ENCODE data around the gene TUBGCP3.
"Not testable (repeated sequence)": the region's sequence is repeated elsewhere in the genome, so short reads cannot be mapped to it uniquely, and the experiment has no call there.

Gene TUBGCP3, protein sequence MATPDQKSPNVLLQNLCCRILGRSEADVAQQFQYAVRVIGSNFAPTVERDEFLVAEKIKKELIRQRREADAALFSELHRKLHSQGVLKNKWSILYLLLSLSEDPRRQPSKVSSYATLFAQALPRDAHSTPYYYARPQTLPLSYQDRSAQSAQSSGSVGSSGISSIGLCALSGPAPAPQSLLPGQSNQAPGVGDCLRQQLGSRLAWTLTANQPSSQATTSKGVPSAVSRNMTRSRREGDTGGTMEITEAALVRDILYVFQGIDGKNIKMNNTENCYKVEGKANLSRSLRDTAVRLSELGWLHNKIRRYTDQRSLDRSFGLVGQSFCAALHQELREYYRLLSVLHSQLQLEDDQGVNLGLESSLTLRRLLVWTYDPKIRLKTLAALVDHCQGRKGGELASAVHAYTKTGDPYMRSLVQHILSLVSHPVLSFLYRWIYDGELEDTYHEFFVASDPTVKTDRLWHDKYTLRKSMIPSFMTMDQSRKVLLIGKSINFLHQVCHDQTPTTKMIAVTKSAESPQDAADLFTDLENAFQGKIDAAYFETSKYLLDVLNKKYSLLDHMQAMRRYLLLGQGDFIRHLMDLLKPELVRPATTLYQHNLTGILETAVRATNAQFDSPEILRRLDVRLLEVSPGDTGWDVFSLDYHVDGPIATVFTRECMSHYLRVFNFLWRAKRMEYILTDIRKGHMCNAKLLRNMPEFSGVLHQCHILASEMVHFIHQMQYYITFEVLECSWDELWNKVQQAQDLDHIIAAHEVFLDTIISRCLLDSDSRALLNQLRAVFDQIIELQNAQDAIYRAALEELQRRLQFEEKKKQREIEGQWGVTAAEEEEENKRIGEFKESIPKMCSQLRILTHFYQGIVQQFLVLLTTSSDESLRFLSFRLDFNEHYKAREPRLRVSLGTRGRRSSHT

DNA sequence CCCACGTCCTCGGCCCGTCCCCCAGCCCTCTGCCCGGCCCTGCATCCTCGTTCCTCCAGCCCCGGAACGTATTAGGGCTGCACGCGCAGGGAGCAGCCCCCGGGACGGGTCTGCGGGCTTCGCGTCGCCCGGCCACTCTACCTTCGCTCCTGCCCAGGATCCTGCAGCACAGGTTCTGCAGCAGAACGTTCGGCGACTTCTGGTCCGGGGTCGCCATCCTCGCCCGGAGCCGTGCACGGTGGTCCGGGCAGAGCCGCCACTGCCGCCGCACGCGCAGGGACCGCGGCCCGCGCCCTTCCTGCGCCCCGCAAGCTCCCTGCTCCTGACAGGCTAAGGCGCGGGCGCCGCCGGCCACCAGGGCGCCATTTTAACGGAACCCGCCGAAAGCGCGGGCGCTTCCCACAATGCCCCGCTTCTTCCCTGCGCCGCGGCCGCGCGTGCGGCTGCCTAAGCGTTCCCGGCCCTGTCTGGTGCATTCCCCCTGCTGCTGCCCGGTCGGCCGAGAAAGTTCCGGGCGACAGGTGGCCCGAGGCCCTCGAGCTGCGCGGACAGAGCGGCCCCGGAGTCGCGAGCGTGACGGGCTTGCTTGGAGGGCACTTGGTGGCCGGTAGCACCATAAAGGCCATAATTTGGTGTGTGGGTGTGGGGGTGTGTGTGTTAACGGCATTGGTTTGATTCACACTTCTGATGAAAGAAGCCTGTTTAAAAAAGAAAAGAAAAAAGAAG, at the start of gene TUBGCP3:
Gene TUBGCP3 (minus strand): TSS at position 390 of the 726 bp plus-strand sequence. CDS start 173 bp downstream, at position 217.
- H3K79me2 ChIP-seq (ENCODE audit: control insufficient read depth, insufficient read depth, low read length, unreplicated experiment), result peaks cover 38% of the 10 kb centered on the region

DNA sequence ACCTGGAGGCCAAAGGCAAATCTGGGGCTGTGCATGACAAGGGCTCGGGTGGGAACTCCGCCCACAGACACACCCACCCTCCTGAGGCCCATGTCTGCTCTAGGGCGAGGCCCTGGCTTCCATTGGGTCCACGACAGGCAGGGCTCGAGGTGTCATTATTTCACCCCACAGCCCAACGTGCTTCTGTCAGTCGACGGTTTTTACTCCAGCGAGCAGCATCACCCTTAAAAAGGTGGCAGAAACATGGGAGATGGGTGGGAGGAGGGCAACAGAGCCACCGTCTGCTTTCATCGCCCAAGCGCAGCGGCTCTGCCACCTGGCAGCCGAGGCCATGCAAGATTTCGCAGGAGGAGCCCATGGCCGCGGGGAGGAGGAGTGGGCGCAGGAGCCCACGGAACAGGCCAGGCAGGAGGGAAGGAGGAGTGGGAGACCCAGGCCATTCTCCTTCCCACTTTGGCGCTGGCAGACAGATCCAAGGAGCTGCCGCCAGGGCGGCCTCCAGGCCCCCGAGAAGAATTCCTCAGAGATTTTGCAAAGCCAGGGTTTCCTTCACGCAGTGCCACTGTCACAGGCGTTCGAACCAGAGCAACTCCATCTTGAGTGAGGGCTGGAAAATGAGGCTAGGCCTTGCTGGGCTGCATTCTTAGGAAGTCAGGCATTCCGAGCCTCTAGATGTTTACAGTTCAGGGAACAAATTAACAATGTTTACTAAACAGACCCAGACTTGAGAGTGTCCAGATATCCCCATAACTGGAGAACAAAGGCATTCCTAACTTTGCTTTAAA, 49.3 kb upstream of the TUBGCP3 start:
- no peaks in the 10 kb centered on the region for H3K4me1 ChIP-seq (ENCODE audit: control insufficient read depth, insufficient read depth, low read length, unreplicated experiment)

More for the DNA sequence above, at the start of gene TUBGCP3:
- H3K36me3 ChIP-seq (ENCODE audit: insufficient read depth, low read length), result no peaks in the 10 kb centered on the region
- peaks cover 9% of the 10 kb centered on the region for H3K4me1 ChIP-seq (ENCODE audit: control insufficient read depth, insufficient read depth, low read length, unreplicated experiment)
- H3K27me3 ChIP-seq (ENCODE audit: insufficient read depth, low read length), result no peaks in the 10 kb centered on the region
- H3K4me3 ChIP-seq (ENCODE audit: low read depth, low read length), result peak within 1 kb of the TSS; percentile 84
- peak within 1 kb of the TSS; percentile 83 for H2AFZ ChIP-seq (ENCODE audit: low read length, unreplicated experiment)
- peak within 1 kb of the TSS; percentile 85 for H3K27ac ChIP-seq (ENCODE audit: low read depth, low read length)

DNA sequence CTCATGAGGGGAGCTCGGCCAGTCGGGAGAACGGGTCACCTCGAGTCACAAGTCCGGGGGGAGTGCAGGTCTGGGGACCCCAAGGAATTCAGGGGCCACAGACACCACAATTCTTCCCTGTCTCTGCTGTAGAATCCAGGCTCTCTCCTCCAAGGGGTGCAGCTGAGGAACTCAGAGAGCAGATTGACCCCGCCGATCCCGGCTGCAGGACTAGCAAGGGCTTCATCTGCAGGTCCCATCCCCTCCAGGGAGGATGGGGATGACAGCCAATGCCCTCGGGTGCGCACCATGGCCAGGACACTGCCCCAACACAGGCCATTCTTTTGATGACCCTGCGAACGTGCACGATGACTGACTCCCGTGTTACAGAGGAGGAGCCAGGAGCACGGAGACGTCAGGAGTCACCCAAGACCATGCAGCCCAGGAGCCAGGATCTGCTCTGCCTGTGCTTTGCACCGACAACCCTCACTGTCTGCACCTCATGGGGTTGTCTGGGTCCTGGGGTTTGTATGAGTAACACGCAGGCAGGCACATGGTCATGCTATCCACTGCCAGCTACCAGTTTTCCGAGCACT, 48.5 kb upstream of the TUBGCP3 start:
- no peak overlapping the region for H3K4me3 ChIP-seq (ENCODE audit: low read depth, low read length)
- H3K79me2 ChIP-seq (ENCODE audit: control insufficient read depth, insufficient read depth, low read length, unreplicated experiment), result no peaks in the 10 kb centered on the region
- no peak overlapping the region for H2AFZ ChIP-seq (ENCODE audit: low read length, unreplicated experiment)
- H3K4me1 ChIP-seq (ENCODE audit: control insufficient read depth, insufficient read depth, low read length, unreplicated experiment), result no peaks in the 10 kb centered on the region
- H3K27me3 ChIP-seq (ENCODE audit: insufficient read depth, low read length), result peaks cover 68% of the 10 kb centered on the region
- H3K36me3 ChIP-seq (ENCODE audit: insufficient read depth, low read length), result no peaks in the 10 kb centered on the region
- no peak overlapping the region for H3K27ac ChIP-seq (ENCODE audit: low read depth, low read length)

More for the DNA sequence above, 49.3 kb upstream of the TUBGCP3 start:
- no peak overlapping the region for H2AFZ ChIP-seq (ENCODE audit: low read length, unreplicated experiment)
- peaks cover 66% of the 10 kb centered on the region for H3K27me3 ChIP-seq (ENCODE audit: insufficient read depth, low read length)
- H3K79me2 ChIP-seq (ENCODE audit: control insufficient read depth, insufficient read depth, low read length, unreplicated experiment), result no peaks in the 10 kb centered on the region
- no peak overlapping the region for H3K4me3 ChIP-seq (ENCODE audit: low read depth, low read length)
- H3K27ac ChIP-seq (ENCODE audit: low read depth, low read length), result no peak overlapping the region
- no peaks in the 10 kb centered on the region for H3K36me3 ChIP-seq (ENCODE audit: insufficient read depth, low read length)

DNA sequence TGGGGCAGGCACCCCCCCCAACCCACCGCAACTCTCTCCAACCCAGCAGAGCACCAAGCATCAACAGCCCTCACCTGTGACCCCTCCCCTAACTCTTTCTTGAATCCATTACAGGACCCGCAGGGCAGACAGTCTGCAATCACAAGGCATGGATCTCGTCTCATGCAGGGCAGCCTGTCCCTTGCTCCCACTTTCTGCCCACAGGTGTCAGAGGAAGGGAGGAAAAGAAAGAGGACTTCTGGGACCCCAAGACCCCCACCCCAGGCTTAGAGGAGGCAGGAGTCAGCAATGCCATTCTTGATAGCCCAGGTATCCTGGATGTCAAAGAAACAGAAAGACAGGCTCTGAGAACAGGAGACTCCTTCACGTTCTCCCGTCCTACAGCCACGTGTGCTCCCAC, 47.4 kb upstream of the TUBGCP3 start:
- Histone ChIP-seq H3K36me3 (ENCODE audit: insufficient read depth, low read length) (no peaks in the 10 kb centered on the region), H3K4me1 (ENCODE audit: control insufficient read depth, insufficient read depth, low read length, unreplicated experiment) (no peaks in the 10 kb centered on the region), H3K27ac (ENCODE audit: low read depth, low read length) (no peak overlapping the region), H3K4me3 (ENCODE audit: low read depth, low read length) (no peak overlapping the region), H3K79me2 (ENCODE audit: control insufficient read depth, insufficient read depth, low read length, unreplicated experiment) (no peaks in the 10 kb centered on the region), H3K27me3 (ENCODE audit: insufficient read depth, low read length) (peaks cover 67% of the 10 kb centered on the region), H2AFZ (ENCODE audit: low read length, unreplicated experiment) (no peak overlapping the region)

DNA sequence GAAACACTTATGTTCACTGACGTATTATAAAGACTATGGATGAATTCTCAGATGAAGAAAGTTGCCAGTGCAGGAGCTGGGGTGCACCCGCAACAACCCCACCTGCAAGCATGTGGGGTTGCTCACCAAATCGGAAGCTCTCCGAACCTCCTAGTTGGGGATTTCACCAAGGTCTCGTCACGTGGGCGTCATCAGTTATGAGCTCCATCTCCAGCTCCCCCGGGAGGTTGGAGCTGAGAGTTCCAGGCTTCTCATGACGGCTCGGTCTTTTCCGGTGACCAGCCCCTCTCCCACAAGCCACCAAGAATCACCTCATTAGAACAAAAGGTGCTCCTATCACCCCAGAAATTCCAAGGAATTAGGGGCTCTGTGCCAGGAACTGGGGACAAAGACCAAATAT, 46.1 kb upstream of the TUBGCP3 start:
- Histone ChIP-seq H3K36me3 (ENCODE audit: insufficient read depth, low read length) (no peaks in the 10 kb centered on the region), H3K4me3 (ENCODE audit: low read depth, low read length) (no peak overlapping the region), H2AFZ (ENCODE audit: low read length, unreplicated experiment) (no peak overlapping the region), H3K27ac (ENCODE audit: low read depth, low read length) (no peak overlapping the region), H3K27me3 (ENCODE audit: insufficient read depth, low read length) (peaks cover 59% of the 10 kb centered on the region), H3K4me1 (ENCODE audit: control insufficient read depth, insufficient read depth, low read length, unreplicated experiment) (no peaks in the 10 kb centered on the region), H3K79me2 (ENCODE audit: control insufficient read depth, insufficient read depth, low read length, unreplicated experiment) (no peaks in the 10 kb centered on the region)

DNA sequence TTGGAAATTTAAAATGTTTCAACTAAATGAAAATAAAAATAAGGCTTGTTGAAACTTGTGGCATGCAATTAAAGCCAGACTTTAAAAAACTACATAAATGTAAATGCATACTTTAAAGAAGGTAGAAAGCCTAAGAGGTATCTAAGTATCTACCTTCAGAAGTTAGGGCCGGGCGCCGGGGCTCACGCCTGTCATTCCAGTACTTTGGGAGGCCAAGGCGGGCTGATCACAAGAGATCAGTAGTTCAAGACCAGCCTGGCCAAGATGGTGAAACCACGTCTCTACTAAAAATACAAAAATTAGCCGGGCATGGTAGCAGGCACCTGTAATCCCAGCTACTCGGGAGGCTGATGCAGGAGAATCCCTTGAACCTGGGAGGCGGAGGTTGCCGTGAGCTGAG, 42.3 kb upstream of the TUBGCP3 start:
- not testable (repeated sequence) for H2AFZ ChIP-seq (ENCODE audit: low read length, unreplicated experiment); H3K27ac ChIP-seq (ENCODE audit: low read depth, low read length)
- H3K27me3 ChIP-seq (ENCODE audit: insufficient read depth, low read length), result peaks cover 37% of the 10 kb centered on the region

DNA sequence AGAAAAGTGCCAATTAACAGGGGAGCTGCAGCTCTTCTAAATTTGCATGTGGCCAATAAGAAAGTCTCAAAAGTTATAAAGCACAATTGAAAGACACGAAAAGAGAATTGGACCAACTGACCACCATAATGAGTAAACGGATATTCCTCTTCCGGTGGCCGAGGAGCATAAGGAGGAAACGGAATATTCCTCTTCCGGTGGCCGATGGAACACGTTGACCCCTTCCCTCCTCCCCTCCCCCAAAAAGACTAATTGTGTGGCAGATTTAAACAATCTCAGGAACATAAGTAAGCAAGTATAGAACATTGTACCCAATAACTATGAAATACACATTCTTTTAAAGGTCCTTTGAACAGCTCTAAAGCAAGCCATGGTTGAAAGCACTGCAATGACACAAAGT, 41.2 kb upstream of the TUBGCP3 start:
- Histone ChIP-seq H3K4me3 (ENCODE audit: low read depth, low read length) (no peak overlapping the region), H3K36me3 (ENCODE audit: insufficient read depth, low read length) (no peaks in the 10 kb centered on the region), H2AFZ (ENCODE audit: low read length, unreplicated experiment) (no peak overlapping the region), H3K79me2 (ENCODE audit: control insufficient read depth, insufficient read depth, low read length, unreplicated experiment) (no peaks in the 10 kb centered on the region), H3K27ac (ENCODE audit: low read depth, low read length) (no peak overlapping the region), H3K4me1 (ENCODE audit: control insufficient read depth, insufficient read depth, low read length, unreplicated experiment) (no peaks in the 10 kb centered on the region), H3K27me3 (ENCODE audit: insufficient read depth, low read length) (peaks cover 32% of the 10 kb centered on the region)

More for the DNA sequence above, 42.3 kb upstream of the TUBGCP3 start:
- not testable (repeated sequence) for H3K36me3 ChIP-seq (ENCODE audit: insufficient read depth, low read length); H3K4me3 ChIP-seq (ENCODE audit: low read depth, low read length); H3K79me2 ChIP-seq (ENCODE audit: control insufficient read depth, insufficient read depth, low read length, unreplicated experiment); H3K4me1 ChIP-seq (ENCODE audit: control insufficient read depth, insufficient read depth, low read length, unreplicated experiment)

DNA sequence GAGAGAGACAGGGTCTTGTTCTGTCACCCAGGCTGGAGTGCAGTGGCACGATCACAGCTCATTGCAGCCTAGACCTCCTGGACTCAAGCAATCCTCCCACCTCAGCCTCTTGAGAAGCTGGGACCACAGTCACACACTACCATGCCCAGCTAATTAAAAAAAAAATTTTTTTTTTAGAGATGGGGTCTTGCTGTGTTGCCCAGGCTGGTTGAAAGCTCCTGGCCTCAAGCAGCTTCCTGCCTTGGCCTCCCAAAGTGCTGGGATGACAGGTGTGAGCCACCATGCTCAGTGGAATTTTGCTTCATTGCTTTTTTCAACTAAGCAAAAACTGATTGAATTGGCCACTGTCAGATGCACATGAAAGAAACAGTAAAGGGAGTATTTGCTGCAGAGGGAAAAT, 39.7 kb upstream of the TUBGCP3 start:
- H3K36me3 ChIP-seq (ENCODE audit: insufficient read depth, low read length); H3K4me1 ChIP-seq (ENCODE audit: control insufficient read depth, insufficient read depth, low read length, unreplicated experiment); H3K27ac ChIP-seq (ENCODE audit: low read depth, low read length); H3K4me3 ChIP-seq (ENCODE audit: low read depth, low read length); H2AFZ ChIP-seq (ENCODE audit: low read length, unreplicated experiment); H3K79me2 ChIP-seq (ENCODE audit: control insufficient read depth, insufficient read depth, low read length, unreplicated experiment): not testable (repeated sequence)
- H3K27me3 ChIP-seq (ENCODE audit: insufficient read depth, low read length), result peaks cover 42% of the 10 kb centered on the region

DNA sequence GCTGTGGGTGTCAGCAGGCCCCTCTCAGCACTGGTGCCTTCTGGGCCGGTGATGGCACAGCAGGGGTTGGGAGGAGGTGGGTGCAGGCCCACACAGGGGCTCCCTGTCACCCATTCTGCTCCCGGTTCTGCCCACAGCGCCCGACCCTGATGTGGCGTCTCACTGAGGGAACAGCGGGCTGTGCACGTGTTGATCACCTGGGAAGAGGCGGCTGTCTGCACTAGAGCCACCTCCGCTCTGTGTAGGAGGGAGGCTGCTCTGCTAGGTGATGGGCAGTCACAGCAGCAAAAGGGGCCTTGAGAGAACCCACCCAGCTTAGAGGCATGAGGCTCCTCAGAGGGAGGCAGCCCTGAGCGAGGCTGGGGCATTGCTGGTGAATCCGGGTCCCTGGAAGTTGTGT, 39.2 kb upstream of the TUBGCP3 start:
- Histone ChIP-seq H3K36me3 (ENCODE audit: insufficient read depth, low read length) (no peaks in the 10 kb centered on the region), H2AFZ (ENCODE audit: low read length, unreplicated experiment) (no peak overlapping the region), H3K4me1 (ENCODE audit: control insufficient read depth, insufficient read depth, low read length, unreplicated experiment) (no peaks in the 10 kb centered on the region), H3K27ac (ENCODE audit: low read depth, low read length) (no peak overlapping the region), H3K4me3 (ENCODE audit: low read depth, low read length) (no peak overlapping the region), H3K79me2 (ENCODE audit: control insufficient read depth, insufficient read depth, low read length, unreplicated experiment) (no peaks in the 10 kb centered on the region), H3K27me3 (ENCODE audit: insufficient read depth, low read length) (peaks cover 46% of the 10 kb centered on the region)
